GM20000 (cell line): ENCODE results near the gene ZNF296.
"Not testable (repeated sequence)": the region's sequence is repeated elsewhere in the genome, so short reads cannot be mapped to it uniquely, and the experiment has no call there.

Experiments
- DNase-seq: peaks from one replicate; pipeline ENCODE4 v3.0.0; 2012; ENCODE audit warnings: low spot score
- CTCF ChIP-seq: IDR thresholded peaks from 2 replicates; pipeline ENCODE4 v1.5.1; 2012; ENCODE audit warnings: mild to moderate bottlenecking, control low read depth; ENCODE audit errors: extremely low read depth, missing control alignments

Gene ZNF296

GRCh38 chr19:45110851-45111266 is 34.6 kb upstream of the ZNF296 start:
- DNase-seq: peak; percentile 30
- TF ChIP-seq CTCF: no peak

- DNase-seq: no peak
- TF ChIP-seq CTCF: no peak
Measured at GRCh38 chr19:45107621-45108150, 31.4 kb upstream of the ZNF296 start.

GRCh38 chr19:45106363-45106762 is 30.1 kb upstream of the ZNF296 start:
- not testable (repeated sequence) for DNase-seq

- TF ChIP-seq CTCF: no peak
- no peak for DNase-seq
Measured at GRCh38 chr19:45104658-45105349, 28.5 kb upstream of the ZNF296 start.

- TF ChIP-seq CTCF: no peak
- no peak for DNase-seq
Measured at GRCh38 chr19:45103508-45104319, 27.4 kb upstream of the ZNF296 start.

GRCh38 chr19:45103156-45103507 is 26.9 kb upstream of the ZNF296 start:
- TF ChIP-seq CTCF: no peak
- peak; percentile 51 for DNase-seq

- no peak for TF ChIP-seq CTCF
- DNase-seq: no peak
Measured at GRCh38 chr19:45102481-45102880, 26.2 kb upstream of the ZNF296 start.
